Hepatocyte (in vitro differentiated cells): ENCODE measurements around the gene SP100.

Experiments used
- CTCF ChIP-seq: fragments of 200-600 bp; sonication (generic); IDR thresholded peaks from 2 replicates; pipeline ENCODE4 v1.5.1; 2016; ENCODE audit warnings: antibody characterized with exemption, mild to moderate bottlenecking; ENCODE audit not compliant: poor library complexity
- EZH2 ChIP-seq: fragments of 200-600 bp; sonication (generic); IDR thresholded peaks from 2 replicates; pipeline ENCODE4 v1.6.1; 2016; ENCODE audit warnings: antibody characterized with exemption, mild to moderate bottlenecking, borderline replicate concordance
- EZH2phosphoT487 ChIP-seq: fragments of 200-600 bp; sonication (generic); IDR thresholded peaks from one replicate; pipeline ENCODE4 v1.6.1; 2018; ENCODE audit warnings: antibody characterized with exemption, mild to moderate bottlenecking, low read depth, moderate library complexity; ENCODE audit not compliant: unreplicated experiment, severe bottlenecking

GRCh38 chr2:230439590-230439989, 23.6 kb downstream of the SP100 start:
- no peak for TF ChIP-seq CTCF
- TF ChIP-seq EZH2 = no peak
- no peak for TF ChIP-seq EZH2phosphoT487
